AG08395 (cell line): ENCODE measurements around the gene CCDC146.
A peak's percentile ranks its signal among the peaks of the same experiment; 100 is the strongest.
"Not testable (repeated sequence)": the region's sequence is repeated elsewhere in the genome, so short reads cannot be mapped to it uniquely, and the experiment has no call there.

Experiments used
- DNase-seq: peaks from one replicate; pipeline ENCODE4 v3.0.0; 2012; ENCODE audit warnings: mixed read lengths, low spot score

CCDC146 gene

DNA sequence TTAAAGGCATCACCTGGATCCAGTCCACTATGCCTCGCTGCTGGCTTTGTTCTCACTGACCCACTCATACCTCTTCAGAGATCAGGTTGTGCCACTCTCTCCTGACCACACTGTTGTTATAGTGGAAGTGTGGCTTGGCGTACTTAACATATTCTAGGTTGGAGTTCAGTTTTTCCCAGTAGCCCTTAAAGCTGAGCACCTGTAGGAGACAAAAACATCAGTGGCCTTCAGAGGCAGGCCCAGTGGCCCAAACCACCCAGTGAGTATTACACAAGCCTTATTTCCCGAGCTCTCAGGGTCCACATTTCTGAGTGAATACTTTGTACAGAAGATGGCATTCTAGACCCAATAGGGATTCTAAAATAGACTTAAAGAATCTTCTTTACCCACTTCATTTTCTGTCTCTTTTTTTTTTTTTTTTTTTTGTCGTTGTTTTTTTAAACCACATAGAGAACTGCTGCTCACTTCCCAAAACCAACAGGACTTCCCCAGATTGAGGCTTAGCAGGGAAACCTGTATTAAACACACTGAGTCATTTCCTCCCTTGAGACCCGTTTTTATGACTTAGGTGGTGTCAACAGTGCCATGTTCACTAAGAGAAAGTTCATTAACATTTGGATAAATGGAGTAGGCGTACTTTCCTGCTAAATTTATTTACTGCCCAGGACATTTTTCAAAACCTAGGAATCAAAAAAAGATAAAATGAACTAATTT lies 207.9 kb downstream of the CCDC146 start:
- no peak for DNase-seq

DNA sequence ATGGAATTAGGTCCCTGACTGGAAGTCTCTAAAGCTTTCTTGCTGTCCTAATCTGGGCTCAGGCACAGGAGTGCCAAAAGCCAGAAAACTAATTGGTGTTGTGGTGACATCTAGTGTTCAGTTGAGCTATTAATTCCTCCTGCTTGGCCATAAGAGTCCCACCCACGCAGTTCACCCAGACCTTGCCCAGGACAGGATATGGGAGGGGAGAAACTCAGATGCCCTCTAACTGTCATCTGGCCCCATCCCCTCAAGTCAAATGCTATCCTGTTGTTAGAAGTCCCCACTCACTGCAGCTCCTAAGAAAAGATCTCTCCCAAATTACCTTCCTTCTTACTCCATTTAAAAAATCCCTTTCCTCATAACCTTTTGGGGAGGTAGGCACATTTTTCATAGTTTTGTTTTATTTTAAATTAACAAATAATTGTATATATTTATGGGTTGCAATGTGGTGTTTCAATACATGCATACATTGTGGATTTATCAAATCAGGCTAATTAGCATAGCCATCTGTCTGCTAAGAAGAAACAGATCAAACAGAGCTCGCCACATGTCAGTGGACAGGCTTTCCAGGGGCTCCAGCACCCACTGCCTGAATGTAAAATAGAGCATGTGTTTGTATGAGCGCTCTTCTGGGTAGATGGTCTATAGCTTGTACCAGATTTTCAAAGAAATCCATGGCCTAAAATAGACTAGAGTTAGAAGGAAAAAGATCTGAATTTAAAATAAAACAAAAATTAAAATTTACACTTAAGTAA lies 209.7 kb downstream of the CCDC146 start:
- peak; percentile 89 for DNase-seq

DNA sequence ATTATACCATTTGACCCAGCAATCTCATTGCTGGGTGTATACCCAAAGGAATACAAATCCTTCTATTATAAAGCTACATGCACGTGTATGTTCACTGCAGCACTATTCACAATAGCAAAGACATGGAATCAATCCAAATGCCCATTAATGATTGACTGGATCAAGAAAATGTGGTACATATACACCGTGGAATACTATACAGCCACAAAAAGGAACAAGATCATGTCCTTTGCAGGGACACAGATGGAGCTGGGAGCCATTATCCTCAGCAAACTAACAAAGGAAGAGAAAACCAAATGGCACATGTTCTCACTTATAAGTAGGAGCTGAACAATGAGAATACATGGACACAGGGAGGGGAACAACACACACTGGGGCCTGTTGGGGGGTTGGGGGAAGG lies 211.6 kb downstream of the CCDC146 start:
- DNase-seq, result not testable (repeated sequence)

DNA sequence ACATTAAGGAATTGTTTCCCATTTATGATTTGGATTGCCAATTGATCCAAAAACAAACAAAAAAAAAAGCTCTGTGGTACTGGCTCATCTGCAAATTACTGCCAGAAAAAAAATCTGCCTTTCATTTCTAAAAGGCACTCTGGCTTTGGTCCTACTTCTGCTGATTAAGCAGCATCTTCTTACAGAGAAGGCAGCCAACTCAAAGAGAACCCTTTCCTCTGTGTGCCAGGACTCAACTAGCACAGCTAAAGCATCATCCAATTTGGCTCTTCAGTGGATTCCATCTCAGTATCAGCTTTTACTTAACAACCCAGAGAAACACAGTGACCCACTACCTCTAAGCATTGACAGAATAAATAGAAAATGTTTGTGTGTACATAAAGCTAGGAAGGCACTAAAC lies 213.2 kb downstream of the CCDC146 start:
- DNase-seq, result no peak

DNA sequence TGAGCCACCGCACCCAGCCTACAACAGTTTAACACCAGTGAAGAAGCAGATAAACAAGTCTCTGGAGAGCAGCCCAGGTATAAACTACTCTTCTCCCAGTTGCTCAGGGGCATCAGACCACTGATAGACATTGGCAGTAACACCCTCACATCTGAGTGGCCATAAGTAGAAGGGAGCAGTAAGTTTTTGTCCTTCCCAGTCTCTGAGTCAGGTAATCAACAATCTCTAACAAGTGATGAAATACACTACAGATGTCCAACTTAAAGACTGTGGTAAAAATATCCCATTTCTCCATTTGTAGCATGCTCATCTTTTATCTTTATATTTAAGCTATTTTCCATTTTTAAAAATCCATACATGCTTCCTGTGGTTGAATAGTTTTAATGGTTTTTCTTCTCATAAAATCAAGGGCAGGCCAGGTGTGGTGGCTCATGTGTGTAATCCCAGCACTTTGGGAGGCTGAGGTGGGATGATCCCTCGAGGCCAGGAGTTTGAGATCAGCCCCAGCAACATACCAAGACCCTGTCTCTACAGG lies 215.1 kb downstream of the CCDC146 start:
- DNase-seq, result no peak

DNA sequence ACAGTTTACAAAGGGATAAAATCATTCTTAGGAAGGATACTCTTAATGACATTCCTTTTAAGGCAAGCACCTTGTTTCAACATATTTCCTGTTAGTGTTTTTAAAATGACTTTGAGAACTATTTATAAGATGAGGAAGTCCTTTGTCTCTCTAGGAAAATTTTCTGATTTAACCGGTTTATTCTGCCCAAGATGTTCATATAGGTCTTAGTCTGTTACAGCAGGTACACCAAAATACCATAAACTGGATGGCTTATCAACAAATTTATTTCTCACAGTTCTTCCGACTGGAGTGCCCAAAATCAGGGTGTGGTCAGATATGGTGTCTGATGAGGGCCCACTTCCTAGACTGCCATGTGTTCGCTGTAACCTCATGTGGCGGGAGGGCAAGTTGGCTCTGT lies 215.8 kb downstream of the CCDC146 start:
- no peak for DNase-seq

DNA sequence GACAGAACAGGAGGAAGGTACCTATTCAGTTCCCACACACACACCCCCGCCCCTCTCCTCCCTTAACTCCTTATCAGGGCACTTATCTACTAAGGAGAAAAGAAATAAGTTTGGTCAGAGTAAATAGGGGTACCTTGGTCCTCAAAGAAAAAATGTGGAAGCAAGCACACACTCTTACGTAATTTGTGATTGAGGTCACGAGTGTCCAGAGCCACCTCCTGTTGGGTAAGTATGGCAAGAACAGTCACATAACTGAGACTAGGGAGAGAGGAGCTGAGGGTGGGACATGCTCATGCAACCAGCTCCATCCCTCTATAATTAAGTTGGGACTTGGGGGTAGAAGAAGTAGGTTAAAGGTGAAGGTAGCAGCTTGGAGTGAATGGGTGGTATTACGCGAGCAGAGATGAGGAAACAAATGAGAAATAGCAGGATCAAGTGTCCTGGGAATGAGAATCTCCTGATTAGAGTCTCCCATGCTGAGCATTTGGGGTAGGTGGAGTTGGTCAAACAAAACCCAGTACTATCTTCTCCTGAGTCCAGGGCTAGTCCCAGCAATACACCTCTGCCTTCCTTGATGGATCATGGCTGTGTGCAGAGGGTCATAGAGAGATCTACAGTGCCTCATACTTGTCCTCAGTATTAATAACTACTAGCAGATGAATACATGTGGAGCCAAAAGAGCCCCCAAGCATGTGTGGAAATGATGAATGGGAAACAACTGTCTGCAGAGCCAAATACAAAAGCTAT lies 216.6 kb downstream of the CCDC146 start:
- no peak for DNase-seq

DNA sequence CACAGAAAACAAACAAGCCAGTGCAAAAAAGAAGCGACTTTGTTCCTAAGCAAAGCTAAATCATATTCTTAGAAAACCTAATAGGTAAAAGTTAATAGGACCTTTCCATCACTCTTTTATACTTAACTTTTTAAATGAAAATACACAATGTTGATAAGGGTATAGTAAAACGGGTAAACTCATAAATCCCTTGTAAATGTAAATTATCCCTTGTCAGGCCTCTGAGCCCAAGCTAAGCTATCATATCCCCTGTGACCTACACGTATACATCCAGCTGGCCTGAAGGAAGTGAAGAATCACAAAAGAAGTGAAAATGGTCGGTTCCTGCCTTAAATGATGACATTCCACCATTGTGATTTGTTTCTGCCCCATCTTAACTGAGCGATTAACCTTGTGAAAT lies 217.3 kb downstream of the CCDC146 start:
- no peak for DNase-seq
